Measurements from ENCODE around the gene WASF3. TPM values are rescaled to one million over a fixed set of nuclear protein-coding genes. Genes with fewer than 3 reads are reported as not detected.

Gene WASF3
- total RNA-seq (2016; rRNA removed; fragmentation: Illumina TruSeq; extraction: Trizol) (10.4 and 13.3 TPM in 2 replicates), polyA plus RNA-seq (2011; rRNA removed) (12.1 and 17.2 TPM in 2 replicates), polyA minus RNA-seq (2011; rRNA and poly(A)+ RNA removed; ENCODE audit: low replicate concordance) (12.1 TPM in 1 of 2 replicates, not detected in the other), Bru-seq, nascent RNA (percentile 84 among the genes with signal in this experiment), BruChase-seq, experiment 1, labeled RNA remaining after a 6-hour chase (percentile 76 among the genes with signal in this experiment), BruChase-seq, experiment 2, labeled RNA remaining after a 2-hour chase (percentile 73 among the genes with signal in this experiment)
- total RNA-seq (2016; cell fraction: cytosol; rRNA removed; fragmentation: Illumina TruSeq; extraction: Trizol; ENCODE audit: low read depth) = 2.9 and 3.0 TPM in 2 replicates
- 10.6 and 10.8 TPM in 2 replicates for total RNA-seq (2016; cell fraction: insoluble cytoplasmic fraction; rRNA removed; fragmentation: Illumina TruSeq; extraction: Trizol)
- total RNA-seq (2016; cell fraction: membrane; rRNA removed; fragmentation: Illumina TruSeq; extraction: Trizol) = 17.8 and 19.7 TPM in 2 replicates
- 8.8 and 10.1 TPM in 2 replicates for total RNA-seq (2016; cell fraction: nucleus; rRNA removed; fragmentation: Illumina TruSeq; extraction: Trizol)
- polyA plus RNA-seq (2011; cell fraction: cytosol; rRNA removed) = 7.4 and 8.4 TPM in 2 replicates
- 8.3 and 8.8 TPM in 2 replicates for polyA plus RNA-seq (2011; cell fraction: nucleus; rRNA removed)
- 9.8 and 11.3 TPM in 2 replicates for polyA plus RNA-seq (2012)
- polyA plus RNA-seq (2016; cell fraction: cytosol; fragmentation: Illumina TruSeq; extraction: Trizol; ENCODE audit: low read depth) = 2.2 and 2.4 TPM in 2 replicates
- 12.6 and 14.8 TPM in 2 replicates for polyA plus RNA-seq (2016; cell fraction: insoluble cytoplasmic fraction; fragmentation: Illumina TruSeq; extraction: Trizol; ENCODE audit: low read depth)
- polyA plus RNA-seq (2016; cell fraction: membrane; fragmentation: Illumina TruSeq; extraction: Trizol; ENCODE audit: low read depth) = 12.2 and 13.4 TPM in 2 replicates
- polyA plus RNA-seq (2016; cell fraction: nucleus; fragmentation: Illumina TruSeq; extraction: Trizol; ENCODE audit: insufficient read depth, low read depth) = 13.2 and 13.7 TPM in 2 replicates
- polyA minus RNA-seq (2011; cell fraction: cytosol; rRNA and poly(A)+ RNA removed) = 7.7 and 8.0 TPM in 2 replicates
- polyA minus RNA-seq (2011; cell fraction: nucleus; rRNA and poly(A)+ RNA removed) = 6.6 and 7.0 TPM in 2 replicates
- long read RNA-seq, experiment 1, partial matches to known transcripts = 2 of 8 reads
- long read RNA-seq, experiment 1, other reads (novel, unspliced or antisense) = 6 of 8 reads
- long read RNA-seq, experiment 2, full-length matches to known transcripts = 1 of 21 reads
- long read RNA-seq, experiment 2, partial matches to known transcripts = 0 of 21 reads
- long read RNA-seq, experiment 2, other reads (novel, unspliced or antisense) = 20 of 21 reads

- intact Hi-C loops (cut with micrococcal nuclease; ENCODE audit: unreplicated experiment) = no loop called here
- ChIA-PET POLR2A (interaction anchor here (1.0 to 2.3 kb wide), 3 partner anchors 13 to 78 kb away, joined by 3 to 10 read pairs (median 4); no protein-coding TSS in a partner anchor), CTCF (ENCODE audit: low intra/inter-chr PET ratio, low total read pairs) (no interaction called here)
- peaks cover 37% of the 10 kb centered on the region for H3K4me1 ChIP-seq (ENCODE audit: insufficient read depth, low read length)
- peak within 1 kb of the TSS; percentile 79 for H2AFZ ChIP-seq (ENCODE audit: low read length)
- H3K36me3 ChIP-seq (replicated peaks in 1 of 2; ENCODE audit: control insufficient read depth in 1 of 2, insufficient read depth in 2 of 2, low read length in 2 of 2) = no peaks in the 10 kb centered on the region
- H3K27me3 ChIP-seq (ENCODE audit: control insufficient read depth in 1 of 2, insufficient read depth in 2 of 2, low read length in 2 of 2) = peaks cover 0 to 11% of the 10 kb centered on the region in 2 experiments; a peak in 1 of 5 replicates
- 49% methylated on average over 20 of the region's 94 CpGs for whole genome bisulfite sequencing (ENCODE audit: low lambda C conversion rate)
- ATAC-seq = peak; percentile 97
- H3K27ac ChIP-seq (ENCODE audit: extremely low read length, insufficient read depth, low read length) = peak within 1 kb of the TSS; percentile 44
- H3K9me3 ChIP-seq (ENCODE audit: low read length) = no peaks in the 10 kb centered on the region; the same call in 1 of the 2 replicates
- peak within 1 kb of the TSS; percentile 65 to 78 (median 72); a peak in 5 of 6 replicates for H3K4me3 ChIP-seq (replicated peaks in 1 of 3; ENCODE audit: insufficient read depth in 1 of 3, low read depth in 2 of 3, low read length in 3 of 3)
- in situ Hi-C loops (cut with HindIII; ENCODE audit: extremely low pct_ligation_motif_present, low pct_unique_long_range_greater_than_20kb) = no loop called here
- H3K4me2 ChIP-seq (ENCODE audit: low read depth, low read length) = peak within 1 kb of the TSS; percentile 69
- H3K79me2 ChIP-seq (ENCODE audit: insufficient read depth, low read length) = peaks cover 28% of the 10 kb centered on the region
- DNase-seq (ENCODE audit: low spot score) = peak; percentile 73
- H3K9ac ChIP-seq (ENCODE audit: insufficient read depth, low read depth, low read length) = peak within 1 kb of the TSS; percentile 72
- H4K20me1 ChIP-seq (ENCODE audit: insufficient read depth, low read length) = peaks cover 6% of the 10 kb centered on the region; the same call in 1 of the 2 replicates
- no TSS peak for BruUV-seq (replicated peaks)
- no peak for FAIRE-seq
- no peak for TF ChIP-seq ZNF33A (CRISPR knock-in tag; IDR thresholded peaks at IDR 0.05; ENCODE audit: borderline replicate concordance)
- 0 out of 2 replicates have a peak, but pooled peaks have one; percentile 16 for TF ChIP-seq MYC (CRISPR knock-in tag; IDR thresholded peaks at IDR 0.05; ENCODE audit: borderline replicate concordance)
- TF ChIP-seq ZNF501 (CRISPR knock-in tag; IDR thresholded peaks at IDR 0.05) = no peak
- TF ChIP-seq ZEB1 (IDR thresholded peaks at IDR 0.05; ENCODE audit: insufficient replicate concordance, low read depth) = no peak
- TF ChIP-seq, protein P1, sequence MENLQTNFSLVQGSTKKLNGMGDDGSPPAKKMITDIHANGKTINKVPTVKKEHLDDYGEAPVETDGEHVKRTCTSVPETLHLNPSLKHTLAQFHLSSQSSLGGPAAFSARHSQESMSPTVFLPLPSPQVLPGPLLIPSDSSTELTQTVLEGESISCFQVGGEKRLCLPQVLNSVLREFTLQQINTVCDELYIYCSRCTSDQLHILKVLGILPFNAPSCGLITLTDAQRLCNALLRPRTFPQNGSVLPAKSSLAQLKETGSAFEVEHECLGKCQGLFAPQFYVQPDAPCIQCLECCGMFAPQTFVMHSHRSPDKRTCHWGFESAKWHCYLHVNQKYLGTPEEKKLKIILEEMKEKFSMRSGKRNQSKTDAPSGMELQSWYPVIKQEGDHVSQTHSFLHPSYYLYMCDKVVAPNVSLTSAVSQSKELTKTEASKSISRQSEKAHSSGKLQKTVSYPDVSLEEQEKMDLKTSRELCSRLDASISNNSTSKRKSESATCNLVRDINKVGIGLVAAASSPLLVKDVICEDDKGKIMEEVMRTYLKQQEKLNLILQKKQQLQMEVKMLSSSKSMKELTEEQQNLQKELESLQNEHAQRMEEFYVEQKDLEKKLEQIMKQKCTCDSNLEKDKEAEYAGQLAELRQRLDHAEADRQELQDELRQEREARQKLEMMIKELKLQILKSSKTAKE (CRISPR knock-in tag; IDR thresholded peaks at IDR 0.05; ENCODE audit: borderline replicate concordance) = no peak
- TF ChIP-seq HDAC1 (CRISPR knock-in tag; IDR thresholded peaks at IDR 0.05) = no peak
- TF ChIP-seq, protein P2, sequence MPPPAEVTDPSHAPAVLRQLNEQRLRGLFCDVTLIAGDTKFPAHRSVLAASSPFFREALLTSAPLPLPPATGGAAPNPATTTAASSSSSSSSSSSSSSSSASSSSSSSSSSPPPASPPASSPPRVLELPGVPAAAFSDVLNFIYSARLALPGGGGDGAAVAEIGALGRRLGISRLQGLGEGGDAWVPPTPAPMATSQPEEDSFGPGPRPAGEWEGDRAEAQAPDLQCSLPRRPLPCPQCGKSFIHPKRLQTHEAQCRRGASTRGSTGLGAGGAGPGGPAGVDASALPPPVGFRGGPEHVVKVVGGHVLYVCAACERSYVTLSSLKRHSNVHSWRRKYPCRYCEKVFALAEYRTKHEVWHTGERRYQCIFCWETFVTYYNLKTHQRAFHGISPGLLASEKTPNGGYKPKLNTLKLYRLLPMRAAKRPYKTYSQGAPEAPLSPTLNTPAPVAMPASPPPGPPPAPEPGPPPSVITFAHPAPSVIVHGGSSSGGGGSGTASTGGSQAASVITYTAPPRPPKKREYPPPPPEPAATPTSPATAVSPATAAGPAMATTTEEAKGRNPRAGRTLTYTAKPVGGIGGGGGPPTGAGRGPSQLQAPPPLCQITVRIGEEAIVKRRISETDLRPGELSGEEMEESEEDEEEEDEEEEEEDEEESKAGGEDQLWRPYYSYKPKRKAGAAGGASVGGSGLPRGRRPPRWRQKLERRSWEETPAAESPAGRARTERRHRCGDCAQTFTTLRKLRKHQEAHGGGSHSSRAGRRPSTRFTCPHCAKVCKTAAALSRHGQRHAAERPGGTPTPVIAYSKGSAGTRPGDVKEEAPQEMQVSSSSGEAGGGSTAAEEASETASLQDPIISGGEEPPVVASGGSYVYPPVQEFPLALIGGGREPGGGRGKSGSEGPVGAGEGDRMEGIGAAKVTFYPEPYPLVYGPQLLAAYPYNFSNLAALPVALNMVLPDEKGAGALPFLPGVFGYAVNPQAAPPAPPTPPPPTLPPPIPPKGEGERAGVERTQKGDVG (CRISPR knock-in tag; IDR thresholded peaks at IDR 0.05; ENCODE audit: borderline replicate concordance) = no peak
- no peak for TF ChIP-seq ZNF333 (CRISPR knock-in tag; IDR thresholded peaks at IDR 0.05; ENCODE audit: borderline replicate concordance)
- no peak for TF ChIP-seq AGO2 (optimal IDR thresholded peaks at IDR 0.05; ENCODE audit: low read depth, low read length)
- peak; percentile 75; the same call in 1 of the 2 replicates for TF ChIP-seq MAZ (IDR thresholded peaks at IDR 0.05; ENCODE audit: borderline replicate concordance, low read depth, low read length)
- 0 out of 2 replicates have a peak, but pooled peaks have one; percentile 31 for TF ChIP-seq MAZ (CRISPR knock-in tag; IDR thresholded peaks at IDR 0.05; ENCODE audit: low read depth)
- no peak for TF ChIP-seq SIX4 (CRISPR knock-in tag; IDR thresholded peaks at IDR 0.05)
These were observed at the start of gene WASF3 for GRCh38 chr13:26557393-26558073. WASF3 (plus strand) TSS chr13:26557683; CDS start chr13:26642271, 84,588 bp downstream.

Measured in HepG2 (cell line).